GM04504 (cell line): ENCODE measurements around the gene PANK4.

Experiments used
- DNase-seq: peaks from one replicate; pipeline ENCODE4 v3.0.0-alpha.2; 2012; ENCODE audit warnings: low read depth

Gene PANK4

DNA sequence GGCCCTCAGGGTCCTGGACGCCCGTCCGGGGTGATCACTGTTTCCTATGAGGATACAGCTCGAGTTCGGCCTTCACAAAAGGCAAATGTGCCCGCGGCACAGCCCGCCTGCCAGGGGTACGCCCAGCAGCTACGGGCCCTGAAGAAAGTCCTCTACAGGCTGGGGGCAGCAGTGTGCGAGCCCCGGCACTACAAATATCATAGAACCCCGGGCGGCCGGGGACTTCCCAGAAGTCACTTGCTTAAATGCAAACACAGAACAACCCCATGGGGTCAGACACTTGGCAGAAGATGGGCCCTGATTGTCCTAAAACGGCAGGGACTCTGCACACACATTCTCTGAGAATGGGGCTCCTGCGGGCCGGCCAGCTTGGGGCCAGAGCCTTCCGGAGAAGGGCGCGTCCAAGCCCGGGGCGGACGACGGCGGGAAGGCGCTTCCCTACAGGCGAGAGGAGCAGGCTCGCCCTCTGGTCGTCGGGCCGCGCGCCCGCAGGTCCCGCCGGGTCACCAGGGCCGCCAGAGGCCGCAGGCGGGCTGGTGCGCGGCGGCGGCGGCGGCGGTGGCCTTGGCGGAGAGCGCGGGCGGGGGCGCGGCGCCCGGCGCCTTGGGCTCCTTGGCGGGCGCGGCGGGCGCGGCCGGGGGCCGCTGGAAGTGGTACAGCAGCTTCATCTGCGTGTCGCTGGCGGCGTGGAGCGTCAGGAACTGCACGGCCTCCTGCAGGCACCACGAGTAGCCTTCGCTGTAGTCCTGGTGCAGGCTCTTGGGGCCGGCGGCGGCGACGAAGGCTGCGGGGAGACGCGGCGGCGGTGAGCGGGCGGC, 2.8 kb upstream of the PANK4 start:
- no peak for DNase-seq

DNA sequence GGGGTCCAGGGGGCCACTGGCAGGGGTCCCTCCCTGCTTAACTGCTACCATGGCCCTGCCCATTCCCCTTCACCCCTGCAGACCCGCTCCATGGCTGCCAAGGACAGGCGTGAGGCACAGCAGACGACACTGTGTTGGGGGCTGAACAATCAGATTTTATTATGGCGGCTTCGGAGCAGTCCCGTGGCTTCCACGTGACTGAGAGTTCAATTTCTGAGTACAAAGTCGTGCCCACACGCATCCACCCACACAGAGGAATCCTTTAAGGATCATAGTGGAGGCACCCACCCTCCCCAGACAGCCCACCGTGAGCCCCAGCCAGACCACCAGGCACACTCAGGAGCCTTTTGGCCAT, 2.2 kb upstream of the PANK4 start:
- no peak for DNase-seq

DNA sequence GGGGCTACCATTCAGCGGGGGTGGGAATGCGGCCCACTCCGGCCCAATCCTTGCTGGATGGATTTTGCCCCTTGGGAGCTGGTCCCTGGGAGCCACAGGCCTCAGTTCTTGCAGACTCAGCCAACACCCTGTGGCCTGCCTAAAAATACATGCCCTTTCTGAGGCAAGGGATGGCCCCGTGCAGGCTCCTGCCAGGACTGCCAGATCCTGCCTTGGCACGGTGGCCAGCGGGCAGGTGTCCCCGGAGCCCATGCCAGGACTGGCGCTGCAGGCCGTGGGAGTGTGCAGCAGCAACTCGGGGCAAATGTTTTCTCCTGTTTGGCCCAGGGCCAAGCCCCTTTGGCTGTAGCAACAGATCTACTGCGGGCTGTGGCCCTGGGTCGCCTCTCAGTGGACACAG, 1.6 kb upstream of the PANK4 start:
- no peak for DNase-seq

DNA sequence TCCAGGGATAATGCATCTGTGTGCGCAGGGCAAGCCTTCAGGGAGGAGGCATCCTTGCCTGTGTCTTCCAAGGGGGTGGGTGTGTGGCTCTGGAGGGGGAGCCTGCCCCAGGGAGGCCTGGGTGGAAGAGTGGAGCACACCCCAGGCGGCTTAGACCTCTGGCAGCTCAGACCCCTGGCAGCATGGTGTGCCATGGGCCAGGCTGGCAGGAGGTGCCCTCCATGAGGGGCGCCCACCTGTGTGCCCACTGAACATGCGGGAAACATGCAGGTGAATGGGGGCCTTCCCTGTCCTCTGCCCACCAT, 1.1 kb upstream of the PANK4 start:
- DNase-seq: no peak

DNA sequence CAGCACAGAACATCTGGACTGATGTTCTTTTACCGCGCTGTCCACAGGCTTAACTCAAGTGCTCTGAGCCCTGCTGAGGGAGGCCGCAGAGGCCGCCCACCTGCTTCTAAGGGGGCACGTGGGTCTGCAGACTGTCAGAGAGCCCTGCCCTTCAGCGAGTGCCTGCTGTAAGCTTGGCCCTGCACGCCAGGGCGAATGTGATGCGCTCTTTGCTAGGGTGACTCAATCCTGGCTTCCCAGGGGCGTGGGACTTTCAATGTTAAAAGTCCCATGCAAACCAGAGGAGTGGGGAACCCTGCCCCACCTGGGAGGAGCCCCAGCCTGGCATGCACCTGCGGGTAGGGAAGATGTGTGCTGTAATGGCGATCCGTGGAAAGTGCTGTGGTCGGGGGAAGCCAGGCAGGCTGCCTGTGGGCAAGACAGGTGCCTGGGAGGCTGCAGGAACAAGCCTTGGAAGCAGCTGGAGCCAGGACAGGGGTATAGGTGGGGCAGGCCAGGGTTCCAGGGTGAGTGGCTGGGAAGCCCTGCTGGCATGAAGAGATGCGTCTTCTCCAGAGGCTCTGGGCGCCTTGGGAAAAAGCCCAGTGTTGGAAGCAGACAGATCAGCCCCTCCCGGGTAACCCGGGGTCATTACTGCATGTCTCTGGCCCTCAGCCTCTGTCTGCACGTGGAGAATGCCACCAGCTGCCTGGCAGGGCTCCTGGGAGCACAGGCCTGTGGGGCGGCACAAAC, 594 bp upstream of the PANK4 start:
- peak; percentile 12 for DNase-seq

DNA sequence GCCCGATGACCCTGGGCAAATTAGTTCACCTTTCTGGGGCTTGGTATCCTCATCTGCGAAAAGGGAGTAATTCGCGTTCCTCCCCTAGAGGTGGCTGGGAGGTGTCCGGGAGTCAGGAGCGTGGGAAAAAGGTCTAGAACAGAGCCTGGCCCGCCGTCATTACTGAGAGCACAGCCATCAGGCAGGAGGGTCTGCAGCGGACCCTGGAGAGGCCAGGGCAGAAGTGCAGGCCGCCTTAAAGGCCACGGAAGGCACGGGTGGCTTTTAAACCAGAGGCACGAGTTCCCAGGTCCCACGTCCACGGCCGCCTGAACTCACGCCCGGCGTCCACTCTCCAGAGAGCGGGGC, 850 bp downstream of the PANK4 start:
- DNase-seq: no peak

DNA sequence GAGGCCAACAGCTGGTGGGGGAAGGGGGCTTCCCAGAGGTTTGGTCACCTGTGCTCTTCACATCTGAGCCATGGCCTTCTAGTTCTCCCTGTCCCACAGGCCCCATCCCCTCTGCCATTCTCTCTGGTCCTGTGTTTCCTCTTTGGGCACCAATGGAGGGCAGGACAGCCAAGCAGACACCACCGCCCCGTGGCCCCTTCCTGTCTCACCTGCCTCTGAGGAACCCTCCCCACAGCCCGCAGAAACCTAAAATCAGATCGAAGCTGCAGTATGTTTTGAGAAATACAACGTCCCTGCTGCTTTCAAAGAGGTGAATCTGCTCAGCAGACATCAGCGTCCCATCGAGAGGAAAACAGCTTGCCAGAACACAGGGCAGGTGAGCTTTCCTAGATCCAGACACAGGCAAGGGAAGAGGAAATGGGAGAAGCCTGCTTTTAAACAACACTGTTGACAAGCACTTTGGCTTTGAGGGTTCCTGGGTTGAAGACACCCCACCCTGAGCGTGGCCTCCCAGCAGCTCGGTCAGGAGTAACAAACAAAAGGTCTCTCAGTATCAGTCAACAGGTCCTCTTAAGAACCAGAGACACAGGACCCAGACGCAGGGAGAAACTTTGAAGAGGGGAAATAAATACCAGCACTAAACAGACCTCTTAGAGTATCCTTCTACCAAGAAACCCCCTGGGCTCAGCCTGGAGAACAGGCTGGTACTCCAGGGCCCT, 2.3 kb downstream of the PANK4 start:
- no peak for DNase-seq

DNA sequence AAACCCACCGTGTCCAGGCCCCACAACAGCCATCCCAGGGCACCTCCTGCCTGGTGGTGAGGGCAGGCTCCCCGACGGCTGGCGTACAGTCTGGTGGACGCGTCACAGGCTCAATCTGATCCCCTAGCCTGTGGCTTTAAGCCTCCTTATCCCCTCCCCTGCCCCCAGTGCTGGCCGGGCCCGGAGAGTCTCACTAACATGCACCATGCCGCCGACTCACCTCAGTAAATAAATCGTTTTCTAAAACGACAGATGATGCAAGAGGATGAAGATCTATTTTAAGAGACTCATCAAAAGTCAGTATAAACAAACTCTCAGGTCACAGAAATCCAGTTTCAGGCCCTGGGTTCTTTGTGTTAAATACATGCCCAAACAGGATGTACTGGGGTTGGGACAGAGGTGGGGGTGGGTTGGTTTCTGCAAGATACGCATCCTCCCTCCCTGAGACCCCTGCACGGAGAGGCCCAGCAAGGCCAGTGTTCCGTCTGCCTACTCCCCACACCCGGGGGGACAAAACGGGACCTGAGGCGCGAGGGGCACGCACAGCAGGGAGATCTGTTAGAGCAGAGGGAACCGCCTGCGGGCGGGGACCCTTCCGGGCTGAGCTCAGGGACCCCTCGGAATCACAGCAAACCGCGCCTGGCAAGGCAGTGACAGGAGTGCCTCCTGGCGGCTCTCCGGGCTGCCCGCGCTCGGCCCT, 3.1 kb downstream of the PANK4 start:
- DNase-seq: no peak

DNA sequence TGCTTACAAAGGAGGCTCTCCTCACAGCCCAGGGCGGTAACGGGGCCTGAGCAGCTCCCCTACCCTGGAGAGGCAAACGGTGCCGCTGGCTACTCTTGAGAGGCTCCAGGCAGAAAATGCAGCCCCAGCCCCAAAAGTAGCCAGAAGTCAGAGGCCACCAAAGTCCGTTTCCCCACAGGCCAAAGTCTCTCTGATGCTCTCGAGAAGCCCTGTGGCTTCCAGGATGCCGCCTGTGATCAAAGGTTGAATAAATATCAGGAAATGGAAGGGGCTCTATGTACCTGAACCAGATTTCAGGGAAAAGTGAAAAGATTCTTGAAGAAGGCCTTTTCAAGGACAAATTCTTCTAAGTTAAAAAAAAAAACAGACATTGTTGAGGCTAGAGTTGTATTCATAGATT, 4.2 kb downstream of the PANK4 start:
- DNase-seq: no peak

DNA sequence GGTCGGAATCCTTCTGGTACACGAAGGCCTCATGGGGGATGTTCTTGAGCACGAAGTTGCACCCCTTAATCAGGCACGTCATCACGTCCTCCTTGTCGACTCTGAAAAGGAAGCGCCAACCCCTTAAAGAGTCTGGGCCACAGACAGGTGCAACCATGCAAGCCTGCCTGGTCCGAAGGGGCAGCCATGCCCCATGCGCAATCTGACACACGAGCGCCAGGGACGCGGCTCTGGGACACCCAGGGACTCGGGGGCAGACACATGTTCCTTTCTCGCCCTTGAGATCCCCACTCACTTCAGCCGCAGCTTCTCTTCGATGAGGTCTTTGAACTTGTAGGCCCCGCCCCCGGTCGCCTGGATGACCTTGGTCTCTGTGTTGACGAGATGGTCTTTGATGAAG, 5.6 kb downstream of the PANK4 start:
- DNase-seq: no peak

DNA sequence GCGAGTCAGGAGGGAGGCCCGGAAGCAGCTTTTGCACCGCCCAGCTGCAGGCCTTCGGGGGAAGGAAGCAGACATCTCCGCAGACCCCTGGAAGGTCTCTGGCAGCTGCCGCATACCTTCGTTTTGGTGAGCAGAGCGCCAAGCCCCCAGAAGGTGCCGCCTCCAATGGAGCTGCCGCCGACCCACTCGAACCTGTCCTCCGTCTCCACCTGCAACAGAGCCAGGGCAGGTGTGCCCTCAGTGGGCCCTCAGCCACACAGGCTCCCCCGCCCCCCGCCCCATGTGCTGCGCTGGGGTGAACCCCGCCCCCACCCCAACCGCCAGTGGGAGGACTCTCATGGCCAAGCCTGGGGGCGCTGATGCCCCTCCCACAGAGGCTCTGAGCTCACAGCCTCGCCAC, 6.2 kb downstream of the PANK4 start:
- DNase-seq: no peak

DNA sequence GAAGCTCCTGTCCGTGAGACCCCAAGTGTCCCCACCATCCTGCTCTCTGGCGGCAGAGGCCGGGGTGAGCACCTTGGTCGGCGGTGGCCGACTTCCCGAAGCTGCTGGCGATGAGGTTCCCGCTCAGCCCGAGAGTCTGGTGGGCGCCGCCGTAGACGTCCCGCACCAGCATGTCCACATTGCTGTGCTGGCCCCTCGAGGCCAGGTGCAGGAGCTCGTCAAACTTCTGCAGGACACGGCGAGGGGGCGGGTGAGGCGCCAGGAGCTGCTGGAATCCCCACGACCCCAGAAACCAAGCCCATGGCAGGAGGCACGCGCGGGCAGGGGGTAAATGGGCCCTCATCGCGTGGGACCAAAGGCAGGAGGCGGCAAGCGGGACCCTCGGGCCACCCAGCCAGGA, 6.7 kb downstream of the PANK4 start:
- no peak for DNase-seq

DNA sequence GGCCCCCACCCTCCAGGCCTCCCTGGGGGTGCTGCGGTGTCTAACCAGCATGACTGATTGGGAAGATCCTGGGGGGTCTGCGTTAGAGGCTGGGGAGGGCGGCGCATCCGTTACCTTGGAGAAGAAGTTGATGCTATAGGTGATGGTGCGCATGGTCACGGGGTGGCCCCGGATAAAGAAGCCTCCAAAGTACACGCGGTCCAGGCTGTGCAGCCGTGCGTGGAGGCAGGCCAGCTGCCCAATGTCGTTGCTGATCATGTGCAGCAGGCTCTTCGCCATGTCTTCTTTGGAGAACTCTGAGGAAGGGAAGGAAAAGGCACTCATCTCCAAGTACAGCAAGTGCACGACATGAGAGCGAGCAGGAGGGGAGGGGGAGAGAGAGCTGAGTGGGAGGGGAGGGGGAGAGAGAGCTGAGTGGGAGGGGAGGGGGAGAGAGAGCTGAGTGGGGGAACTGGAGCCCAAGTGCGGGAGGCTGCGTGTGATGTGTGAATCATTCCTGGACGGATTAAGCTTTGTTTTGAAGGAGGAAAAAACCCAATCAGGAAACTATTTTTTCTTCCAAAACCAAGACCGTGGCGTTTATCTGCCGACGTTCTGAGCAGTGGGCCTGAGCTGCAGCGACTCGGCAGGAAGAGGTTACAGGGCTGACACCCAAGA, 7.2 kb downstream of the PANK4 start:
- DNase-seq: no peak

DNA sequence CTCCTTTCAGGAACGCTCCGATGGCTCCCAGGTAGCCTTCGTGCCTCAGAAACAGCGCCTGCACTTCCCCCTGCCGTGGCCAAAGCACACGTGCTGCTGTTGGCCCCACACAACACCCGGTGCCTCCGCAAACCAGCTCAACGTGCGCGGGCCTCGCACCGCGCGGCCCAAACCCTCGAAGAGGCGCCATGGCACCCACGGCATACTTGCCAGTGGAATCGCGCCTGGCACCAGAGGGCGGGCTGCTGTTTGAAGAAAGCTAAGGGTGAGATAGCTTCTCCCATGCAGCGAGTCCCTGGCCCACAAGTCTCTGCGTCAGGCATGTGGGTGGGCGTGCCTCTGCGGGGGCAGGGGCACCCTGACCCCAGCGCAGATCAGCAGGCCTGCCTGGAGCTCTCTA, 7.9 kb downstream of the PANK4 start:
- no peak for DNase-seq

DNA sequence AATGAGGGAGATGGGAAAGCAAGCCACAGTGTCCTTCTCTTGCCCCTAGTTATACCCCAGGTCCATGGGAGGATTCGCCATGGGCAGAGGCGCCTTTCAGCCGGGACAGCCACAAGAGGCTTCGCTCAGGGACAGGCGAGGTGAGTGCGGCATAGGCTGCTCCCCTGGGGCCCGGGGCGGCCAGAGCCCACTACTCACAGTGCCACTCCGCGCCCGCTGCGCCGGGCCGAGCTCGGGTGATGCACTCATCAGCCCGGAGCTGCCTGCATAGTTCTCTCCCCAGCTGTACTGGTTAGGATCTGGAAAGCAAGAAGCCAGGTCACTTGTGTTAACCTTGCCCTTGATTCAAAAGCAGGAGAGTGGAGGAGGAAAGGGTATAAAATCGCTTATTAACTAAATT, 8.4 kb downstream of the PANK4 start:
- no peak for DNase-seq

DNA sequence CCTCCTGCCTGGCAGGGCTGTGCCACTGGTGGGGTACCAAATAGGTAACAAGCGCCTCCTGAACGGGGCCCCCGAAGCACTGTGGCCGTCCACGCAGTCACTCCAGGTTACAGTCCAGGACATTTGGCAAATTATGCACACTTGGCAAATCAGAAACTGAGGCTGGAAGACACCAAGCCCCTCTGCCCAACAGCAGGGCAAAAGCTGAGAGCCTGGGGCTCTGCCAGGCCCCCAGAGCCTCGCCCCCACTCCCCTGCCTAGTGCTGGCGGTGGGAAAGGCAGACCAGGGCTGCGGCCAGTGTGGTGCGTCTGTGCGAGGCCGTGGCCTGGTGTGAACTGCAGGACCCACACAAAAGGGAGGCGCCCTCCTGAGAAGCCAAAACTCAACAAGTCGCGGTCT, 9.4 kb downstream of the PANK4 start:
- DNase-seq: no peak

DNA sequence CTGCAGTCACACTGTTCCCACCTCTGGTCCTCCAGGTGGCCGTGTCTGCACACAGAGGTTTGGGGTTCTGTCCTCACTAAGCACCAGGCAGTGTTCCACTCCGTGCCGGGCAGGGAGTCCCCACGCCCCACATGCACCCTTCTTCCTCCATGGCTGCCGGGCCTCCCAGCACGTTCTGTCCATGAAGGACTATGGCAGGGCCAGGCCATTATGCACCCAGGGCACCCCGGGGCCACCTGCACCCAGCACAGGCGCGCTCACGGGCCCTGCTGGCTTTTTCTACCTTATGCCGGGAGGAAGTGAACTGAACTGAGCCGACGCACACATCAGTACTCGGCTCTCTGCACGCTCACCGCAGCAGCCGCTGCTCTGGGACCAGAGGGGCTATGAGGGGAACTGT, 10.3 kb downstream of the PANK4 start:
- DNase-seq: no peak

DNA sequence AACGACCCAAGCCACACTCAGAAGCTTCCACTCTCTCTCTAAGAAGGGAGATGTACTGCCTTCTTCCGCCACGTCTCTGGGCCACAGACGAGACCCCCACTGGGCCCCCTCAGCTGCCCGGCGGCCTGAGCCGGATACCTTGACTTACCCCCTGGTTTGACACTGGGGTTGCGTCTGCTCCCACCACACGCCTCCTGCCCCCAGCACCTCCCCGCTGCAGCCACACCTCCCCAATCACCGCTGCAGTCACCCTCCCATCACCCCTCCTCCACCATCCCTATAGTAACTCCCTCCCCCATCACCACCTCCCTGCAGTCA, 10.7 kb downstream of the PANK4 start:
- no peak for DNase-seq

DNA sequence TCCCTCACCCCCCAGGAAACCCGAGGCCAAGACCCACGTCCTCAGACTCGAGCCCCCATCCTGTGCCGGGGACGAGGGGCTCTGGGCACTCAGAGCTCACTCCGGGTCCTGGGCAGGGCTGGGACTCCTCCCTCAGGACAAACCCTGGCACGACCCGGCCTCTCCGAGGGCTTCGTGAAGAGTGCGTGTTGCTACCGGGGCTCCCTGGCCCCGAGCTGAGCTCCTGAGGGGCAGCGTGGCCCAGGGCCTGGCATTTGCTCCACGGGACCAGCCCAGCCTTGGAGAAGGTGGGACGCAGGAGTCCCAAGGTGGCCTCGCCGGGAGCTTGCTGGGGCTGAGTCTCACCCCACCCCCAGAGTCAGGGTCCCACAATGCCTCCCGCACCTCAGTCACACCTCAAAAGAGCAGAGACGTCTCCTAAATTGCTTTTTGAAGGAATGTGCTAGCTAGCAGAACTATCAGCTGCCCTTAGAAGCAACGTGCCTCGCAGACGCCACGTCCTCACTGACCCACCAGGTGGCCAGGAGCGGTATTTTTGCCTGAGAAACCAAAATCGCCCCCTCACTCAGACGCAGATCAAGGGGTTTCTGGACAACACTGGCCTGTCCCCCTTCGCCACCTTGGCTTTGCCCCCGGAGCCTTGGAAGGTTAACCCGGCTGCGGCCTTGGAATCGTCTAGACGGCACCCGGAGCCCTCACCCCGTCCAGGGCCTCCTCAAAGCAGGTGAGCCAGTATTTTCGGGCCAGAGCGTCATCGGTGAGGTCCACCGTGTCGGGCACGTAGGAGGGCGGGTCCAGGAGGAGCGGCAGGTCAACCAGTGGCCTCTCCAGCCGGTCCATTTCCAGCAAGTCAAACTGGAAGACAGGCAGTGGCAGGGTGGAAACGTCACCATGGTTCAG, 11.3 kb downstream of the PANK4 start:
- DNase-seq: no peak

DNA sequence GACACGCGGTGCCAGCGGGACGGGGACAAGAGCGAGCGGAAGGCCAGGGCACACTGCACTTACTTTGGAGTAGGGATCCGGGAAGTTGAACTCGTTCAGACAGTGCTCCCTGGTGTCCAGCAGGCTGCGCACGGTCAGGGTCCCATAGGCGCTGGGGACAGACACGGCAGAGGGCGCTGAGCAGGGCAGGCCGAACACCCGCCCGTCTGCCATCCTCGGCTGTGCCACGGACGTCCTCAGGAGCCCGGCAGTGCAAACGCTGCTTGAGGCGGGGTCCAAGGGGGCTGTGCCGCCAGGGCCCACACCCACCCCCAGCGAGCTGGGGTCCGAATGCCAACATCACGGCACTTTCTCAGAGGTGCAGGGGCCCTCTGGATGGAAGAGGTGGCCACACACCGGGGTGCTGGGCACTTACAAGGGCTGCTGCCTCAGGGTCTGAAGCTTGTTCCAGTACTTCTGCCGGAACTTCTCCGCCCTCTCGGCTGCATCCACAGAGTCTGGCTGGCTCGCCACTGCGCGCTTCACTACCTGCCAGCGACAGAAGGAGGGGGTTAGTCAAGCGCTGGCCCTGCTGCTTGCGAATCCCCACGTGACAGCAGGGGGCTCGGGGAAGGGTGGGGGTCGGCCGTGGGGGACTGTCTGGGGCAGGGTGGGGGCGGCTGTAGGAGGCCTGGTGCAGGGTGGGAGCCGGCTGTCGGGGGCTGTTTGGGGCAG, 12.3 kb downstream of the PANK4 start:
- DNase-seq: no peak

DNA sequence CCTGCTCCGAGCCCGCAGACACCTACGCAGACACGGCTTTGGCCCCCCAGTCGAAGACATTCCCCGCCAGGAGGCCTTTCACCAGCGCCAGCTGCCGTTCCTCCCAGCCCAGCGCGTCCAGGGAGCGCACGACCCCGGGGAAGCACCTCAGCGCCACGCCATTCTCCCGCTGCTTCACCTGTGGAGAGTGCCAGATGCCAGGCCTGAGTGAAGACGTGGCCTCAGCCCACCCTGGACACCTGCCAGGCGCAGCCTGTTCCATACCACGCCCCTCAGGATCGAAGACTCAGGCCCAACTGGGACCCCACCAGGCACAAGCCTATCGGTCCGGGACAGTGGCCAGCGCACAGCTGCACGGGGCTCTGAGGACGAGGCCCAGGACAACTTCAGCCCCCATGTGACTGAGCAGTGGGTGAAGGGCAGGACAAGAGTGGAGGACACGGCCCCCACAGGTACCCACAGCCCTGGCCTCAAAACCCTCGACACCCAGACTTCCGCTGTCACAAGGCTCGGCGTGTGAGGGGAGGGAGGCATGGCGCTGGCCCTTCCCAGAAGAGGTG, 13.5 kb downstream of the PANK4 start:
- DNase-seq: no peak
